ENCODE measurements around the gene HEY2.
A peak's percentile ranks its signal among the peaks of the same experiment; 100 is the strongest.
"Not testable (repeated sequence)": the region's sequence is repeated elsewhere in the genome, so short reads cannot be mapped to it uniquely, and the experiment has no call there.

The HEY2 gene

GRCh38 chr6:125749173-125749864 is at the start of gene HEY2:
Gene HEY2, plus strand, starts transcription at chr6:125749632. Its CDS starts 145 bp downstream, at chr6:125749777.
- DNase-seq = peak; percentile 94

- DNase-seq = no peak
Measured at GRCh38 chr6:125700581-125701353, 48.7 kb upstream of the HEY2 start.

- no peak for DNase-seq
Measured at GRCh38 chr6:125701354-125701668, 48.1 kb upstream of the HEY2 start.

- DNase-seq = not testable (repeated sequence)
Measured at GRCh38 chr6:125703882-125704281, 45.5 kb upstream of the HEY2 start.

- DNase-seq = no peak
Measured at GRCh38 chr6:125707615-125708243, 41.7 kb upstream of the HEY2 start.

GRCh38 chr6:125711013-125711675 is 38.3 kb upstream of the HEY2 start:
- no peak for DNase-seq

- DNase-seq = no peak
Measured at GRCh38 chr6:125714441-125715090, 34.9 kb upstream of the HEY2 start.

- no peak for DNase-seq
Measured at GRCh38 chr6:125717120-125717731, 32.2 kb upstream of the HEY2 start.

GRCh38 chr6:125718109-125718508 is 31.3 kb upstream of the HEY2 start:
- no peak for DNase-seq

- DNase-seq = no peak
Measured at GRCh38 chr6:125722886-125723285, 26.5 kb upstream of the HEY2 start.

GRCh38 chr6:125727216-125727615 is 22.2 kb upstream of the HEY2 start:
- no peak for DNase-seq

GRCh38 chr6:125728739-125729138 is 20.7 kb upstream of the HEY2 start:
- no peak for DNase-seq

- DNase-seq = no peak
Measured at GRCh38 chr6:125729983-125730382, 19.4 kb upstream of the HEY2 start.

GRCh38 chr6:125732398-125732797 is 17.0 kb upstream of the HEY2 start:
- no peak for DNase-seq

GRCh38 chr6:125733516-125734300 is 15.7 kb upstream of the HEY2 start:
- DNase-seq = no peak

GRCh38 chr6:125738276-125738675 is 11.2 kb upstream of the HEY2 start:
- DNase-seq = no peak

GRCh38 chr6:125739364-125739763 is 10.1 kb upstream of the HEY2 start:
- no peak for DNase-seq

- DNase-seq = no peak
Measured at GRCh38 chr6:125741336-125741735, 8.1 kb upstream of the HEY2 start.

- no peak for DNase-seq
Measured at GRCh38 chr6:125742024-125742423, 7.4 kb upstream of the HEY2 start.

- no peak for DNase-seq
Measured at GRCh38 chr6:125742464-125743120, 6.8 kb upstream of the HEY2 start.

GRCh38 chr6:125743604-125744003 is 5.8 kb upstream of the HEY2 start:
- DNase-seq = no peak

All from left hindlimb (tissue), 1 donor.